A673 (cell line): ENCODE data around the gene AHNAK2. TPM values are rescaled to one million over a fixed set of nuclear protein-coding genes. Genes with fewer than 3 reads are reported as not detected.

Experiments
- BruUV-seq: library from RNA; stranded (reverse); fragments of 400-500 nt; replicated peaks from 2 replicates; lab custom pipeline; 2021; lab: Mats Ljungman, UMichigan
- CTCF ChIA-PET: fragments of 300-600 bp; sonication (Branson Sonifier 250); formaldehyde crosslinking; loops from one replicate; lab custom pipeline; 2022; ENCODE audit warnings: antibody characterized with exemption; lab: Charles Lee
- POLR2A ChIA-PET: fragments of 300-600 bp; sonication (Branson Sonifier 250); formaldehyde crosslinking; loops from one replicate; lab custom pipeline; 2022; ENCODE audit warnings: antibody characterized with exemption; ENCODE audit not compliant: low non-redundant PET; lab: Charles Lee
- DNase-seq: peaks from one replicate; pipeline ENCODE4 v3.0.0-alpha.2; 2015; ENCODE audit warnings: low spot score
- H3K27ac ChIP-seq: fragments of 200-600 bp; sonication (generic); 2 replicates; pipeline ENCODE4 v1.5.1; 2016; ENCODE audit warnings: mixed run types, low read depth, mild to moderate bottlenecking, mixed read lengths, antibody characterized with exemption, low read length; ENCODE audit not compliant: poor library complexity, severe bottlenecking
- H3K27me3 ChIP-seq: fragments of 200-600 bp; sonication (generic); replicated peaks from 2 replicates; pipeline ENCODE4 v1.6.1; 2017; ENCODE audit warnings: mixed run types, low read depth, mild to moderate bottlenecking, mixed read lengths, antibody characterized with exemption, low read length; ENCODE audit not compliant: insufficient read depth, poor library complexity
- H3K36me3 ChIP-seq: fragments of 200-600 bp; sonication (generic); 2 replicates; pipeline ENCODE4 v1.6.1; 2016; ENCODE audit warnings: mixed run types, mild to moderate bottlenecking, mixed read lengths, antibody characterized with exemption, low read length; ENCODE audit not compliant: insufficient read depth, poor library complexity, severe bottlenecking
- H3K4me1 ChIP-seq: fragments of 200-600 bp; sonication (generic); 2 replicates; pipeline ENCODE4 v1.6.1; 2017; ENCODE audit warnings: mixed run types, mild to moderate bottlenecking, mixed read lengths, antibody characterized with exemption, low read length; ENCODE audit not compliant: insufficient read depth, poor library complexity, severe bottlenecking
- H3K4me3 ChIP-seq: fragments of 200-600 bp; sonication (generic); 2 replicates; pipeline ENCODE4 v1.5.1; 2016; ENCODE audit warnings: low read depth, mixed run types, mild to moderate bottlenecking, mixed read lengths, low read length; ENCODE audit not compliant: poor library complexity, severe bottlenecking
- H3K9me3 ChIP-seq: fragments of 200-600 bp; sonication (generic); 2 replicates; pipeline ENCODE4 v1.6.1; 2016; ENCODE audit warnings: mixed run types, low read depth, mild to moderate bottlenecking, mixed read lengths, antibody characterized with exemption, low read length; ENCODE audit not compliant: poor library complexity, severe bottlenecking
- CTCF ChIP-seq: fragments of 300-800, 200-600 bp; sonication (generic); conservative IDR thresholded peaks from 2 replicates; pipeline ENCODE4 v1.5.1; 2017; ENCODE audit warnings: low read depth, mild to moderate bottlenecking, antibody characterized with exemption, low read length, moderate library complexity, mixed read lengths
- EZH2 ChIP-seq: fragments of 200-600 bp; sonication (generic); IDR thresholded peaks from 2 replicates; pipeline ENCODE4 v1.6.1; 2017; ENCODE audit warnings: borderline replicate concordance, low read depth, mild to moderate bottlenecking, mixed read lengths, antibody characterized with exemption, low read length; ENCODE audit not compliant: poor library complexity, severe bottlenecking
- intact Hi-C: fragments of 100-400 bp; cut with micrococcal nuclease; formaldehyde crosslinking; loops from one replicate; pipeline ENCODE4 v1.10.0; 2022; ENCODE audit not compliant: unreplicated experiment
- total RNA-seq: library from RNA; stranded (reverse); gene quantifications from 2 replicates; pipeline ENCODE4 v1.2.3, GENCODE V29; 2021

The AHNAK2 gene
- total RNA-seq, 1 experiment from 2014 or later, result 0.56 TPM

GRCh38 chr14:104986487-104987164 is 8.5 kb upstream of the AHNAK2 start:
- H3K9me3 ChIP-seq, result no peaks in the 10 kb centered on the region
- BruUV-seq, result no TSS peak
- H3K27ac ChIP-seq, result peak overlapping the region; percentile 92
- no peaks in the 10 kb centered on the region for H3K27me3 ChIP-seq
- H3K4me3 ChIP-seq, result peak overlapping the region; percentile 92
- ChIA-PET POLR2A (no interaction called here), CTCF (no interaction called here)
- no peak for TF ChIP-seq CTCF
- TF ChIP-seq EZH2, result no peak
- intact Hi-C loops, result no loop called here
- no peaks in the 10 kb centered on the region for H3K4me1 ChIP-seq
- DNase-seq, result no peak
- H3K36me3 ChIP-seq, result no peaks in the 10 kb centered on the region

GRCh38 chr14:104985675-104986486 is 7.7 kb upstream of the AHNAK2 start, which contains the start of gene CLBA1:
Gene CLBA1 (plus strand): TSS chr14:104985788. CDS start chr14:104986432, 644 bp downstream.
- peak; percentile 94 for DNase-seq
- Histone ChIP-seq H3K36me3 (no peaks in the 10 kb centered on the region), H3K9me3 (no peaks in the 10 kb centered on the region), H3K4me3 (peak within 1 kb of the TSS; percentile 92), H3K4me1 (no peaks in the 10 kb centered on the region), H3K27ac (peak within 1 kb of the TSS; percentile 92), H3K27me3 (no peaks in the 10 kb centered on the region)
- POLR2A ChIA-PET, result no interaction called here
- no TSS peak for BruUV-seq
- CTCF ChIA-PET, result interaction anchor here (0.7 to 1.0 kb wide), 3 partner anchors 10 to 60 kb away, joined by 3 to 4 read pairs (median 4); no protein-coding TSS in a partner anchor
- intact Hi-C loops, result no loop called here
- TF ChIP-seq EZH2, result no peak
- no peak for TF ChIP-seq CTCF

GRCh38 chr14:104984056-104984894 is 6.1 kb upstream of the AHNAK2 start:
- H3K4me1 ChIP-seq, result no peaks in the 10 kb centered on the region
- H3K4me3 ChIP-seq, result no peak overlapping the region
- no peak for DNase-seq
- intact Hi-C loops, result no loop called here
- H3K27ac ChIP-seq, result no peak overlapping the region
- H3K27me3 ChIP-seq, result no peaks in the 10 kb centered on the region
- POLR2A ChIA-PET, result no interaction called here
- TF ChIP-seq CTCF (no peak), EZH2 (no peak)
- no peaks in the 10 kb centered on the region for H3K9me3 ChIP-seq
- no peaks in the 10 kb centered on the region for H3K36me3 ChIP-seq
- CTCF ChIA-PET, result no interaction called here
- BruUV-seq, result no TSS peak
